HG03066 (cell line): ENCODE results near the gene EFNA5.

ENCODE experiments used
- ATAC-seq: cut with Tn5 transposase; IDR thresholded peaks from one replicate; pipeline ENCODE4 v1.9.1; 2021; ENCODE audit warnings: low read depth; ENCODE audit not compliant: unreplicated experiment

Gene EFNA5

DNA sequence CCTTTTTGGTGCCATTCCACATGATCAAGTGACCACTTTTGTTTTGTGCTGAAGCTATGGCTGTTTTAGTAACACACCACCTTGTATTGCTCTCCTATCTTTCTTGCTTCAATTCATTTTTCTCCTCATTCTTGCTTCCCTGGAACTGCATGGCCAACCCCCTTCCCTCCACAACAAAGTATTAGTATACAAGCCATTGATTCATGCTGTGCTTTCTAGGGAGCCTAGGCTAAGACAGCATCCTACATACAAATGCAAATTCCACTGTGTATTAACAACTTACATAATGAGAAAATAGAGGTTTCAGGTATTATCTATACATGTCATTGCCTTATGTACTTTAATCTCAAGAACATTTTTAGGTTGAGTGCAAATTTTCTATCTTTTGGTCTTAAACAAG, 141.1 kb downstream of the EFNA5 start:
- ATAC-seq = no peak

DNA sequence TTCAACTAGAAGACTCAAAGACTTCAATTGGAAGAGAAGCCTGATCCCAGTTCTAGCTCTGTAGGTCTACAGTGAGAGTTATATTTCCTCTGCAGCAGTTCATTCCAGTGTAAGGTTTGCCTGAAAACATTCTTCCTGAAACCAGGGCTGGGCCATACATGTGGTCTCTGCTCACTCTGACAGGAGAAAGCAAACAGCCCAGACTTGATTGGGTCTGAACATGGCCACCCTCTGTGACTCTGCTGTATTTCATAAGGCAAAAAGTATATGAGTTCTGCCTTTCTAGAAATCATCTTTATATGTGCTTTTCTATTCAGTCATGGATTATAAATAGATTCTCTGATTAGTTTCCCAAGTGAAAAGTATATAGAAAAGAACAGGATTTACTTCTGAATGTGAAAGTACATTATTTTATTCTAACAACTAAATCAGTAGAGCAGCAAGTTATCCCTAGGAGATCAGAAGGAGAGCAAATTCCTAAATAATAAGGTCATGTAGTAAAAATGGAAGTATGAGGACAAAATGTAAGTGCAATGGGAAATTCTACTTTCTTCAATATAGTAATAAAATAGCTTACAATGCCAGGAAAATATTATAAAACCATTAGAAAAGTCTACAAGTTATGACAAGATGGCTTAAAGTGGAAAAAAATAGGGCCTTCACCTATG, 144.3 kb downstream of the EFNA5 start:
- ATAC-seq = no peak

DNA sequence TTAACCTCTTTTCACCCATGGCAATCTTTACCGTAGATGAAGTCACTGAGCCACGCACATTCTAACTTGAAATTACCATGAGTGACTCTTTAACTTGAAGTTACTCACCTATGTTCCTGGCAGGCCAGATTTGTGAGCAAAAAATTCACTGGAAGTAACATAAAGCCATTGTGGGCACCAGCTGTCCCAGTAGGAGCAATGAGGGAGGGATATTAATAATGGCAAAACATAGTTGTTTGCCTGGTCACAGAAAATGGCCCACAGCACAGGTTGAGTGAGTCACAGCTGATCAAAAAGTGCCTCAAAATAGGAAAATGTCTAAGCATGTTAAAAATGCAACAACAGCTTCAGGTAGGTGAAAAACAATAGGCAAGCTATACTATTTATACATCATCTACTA, 146.6 kb downstream of the EFNA5 start:
- ATAC-seq = no peak

DNA sequence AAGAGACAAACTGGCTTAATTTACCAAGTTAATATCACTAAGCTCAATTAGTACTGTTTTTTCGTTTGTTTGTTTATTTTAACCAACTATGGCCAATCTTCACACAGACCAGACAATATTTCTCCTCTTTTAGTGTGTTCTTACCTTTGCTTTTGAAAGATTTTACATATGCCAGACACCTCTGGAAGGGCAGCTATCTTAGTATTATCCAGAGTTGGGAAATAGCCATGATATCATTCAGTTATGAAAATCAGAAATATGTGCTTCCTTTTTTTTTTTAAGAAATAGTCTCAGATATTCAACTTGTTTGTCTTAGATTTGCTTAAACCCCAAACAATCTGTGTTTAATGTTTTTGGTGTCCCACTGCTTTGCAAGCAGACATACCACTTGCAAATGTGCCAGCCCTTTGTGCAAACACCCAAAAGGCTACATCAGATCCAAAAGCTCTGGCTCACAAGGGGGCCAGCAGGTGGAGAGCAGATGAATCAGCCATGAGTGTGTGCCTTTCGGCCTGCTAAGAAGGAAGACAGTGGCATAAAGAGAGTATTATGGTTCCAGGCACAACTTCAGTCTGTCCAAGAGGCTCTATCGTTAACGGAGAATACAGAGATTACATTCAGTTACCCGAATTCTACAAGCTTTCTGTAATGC, 147.6 kb downstream of the EFNA5 start:
- no peak for ATAC-seq

DNA sequence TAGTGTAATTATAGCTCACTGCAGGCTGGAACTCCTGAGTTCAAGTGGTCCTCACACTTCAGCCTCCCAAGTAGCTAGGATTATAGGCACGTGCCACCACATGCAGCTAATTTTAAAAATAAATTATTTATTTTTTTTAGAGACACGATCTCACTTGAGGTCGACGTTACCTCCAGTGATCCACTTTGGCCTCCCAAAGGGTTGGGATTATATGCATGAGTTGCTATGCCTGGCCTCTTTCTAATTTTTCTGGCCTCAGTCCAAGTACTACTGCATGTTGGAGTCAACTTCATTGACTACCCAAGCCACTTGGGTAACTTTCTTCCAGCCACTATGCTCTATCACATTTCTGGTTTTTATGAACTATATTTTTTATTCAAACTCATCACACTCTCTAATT, 148.3 kb downstream of the EFNA5 start:
- no peak for ATAC-seq

DNA sequence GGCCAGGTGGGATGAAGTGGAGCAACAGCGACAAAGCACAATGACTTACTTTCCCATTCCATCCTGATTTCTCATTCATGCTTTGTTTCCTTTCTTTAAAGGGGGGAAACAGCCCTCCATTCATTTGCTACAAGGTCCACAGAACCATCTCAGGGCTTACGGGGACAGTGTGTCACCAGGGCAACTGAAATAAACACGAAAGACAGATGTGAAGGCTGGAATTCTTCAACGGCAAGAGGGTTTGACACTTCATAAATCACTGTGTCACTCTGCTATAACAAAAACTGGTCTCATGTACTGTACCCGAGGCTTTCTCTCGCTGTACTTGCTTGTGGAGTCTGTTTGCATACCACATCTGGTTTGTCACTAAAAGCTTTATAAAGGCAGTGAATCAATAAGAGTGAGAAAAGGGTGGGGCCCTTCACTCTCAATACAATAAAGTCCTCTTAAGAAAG, 150.8 kb downstream of the EFNA5 start:
- no peak for ATAC-seq

DNA sequence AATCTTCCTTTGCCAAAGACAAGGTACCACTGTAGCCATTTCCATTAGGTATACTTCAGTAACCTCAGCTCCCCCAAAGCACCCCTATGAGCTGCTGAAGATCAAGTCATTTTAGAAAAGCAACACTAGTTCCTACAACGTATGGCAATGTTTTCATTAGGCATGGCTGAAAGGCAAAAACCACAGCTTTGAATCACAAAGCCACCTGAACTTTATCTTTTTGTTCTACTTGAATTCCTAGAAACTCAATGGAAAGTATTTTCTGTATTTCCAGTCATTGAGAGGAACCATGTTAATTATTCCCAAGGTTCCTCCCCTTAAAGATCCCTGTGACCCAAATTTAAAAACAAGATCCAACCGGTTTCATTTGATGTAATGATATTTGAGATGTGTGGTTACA, 152.1 kb downstream of the EFNA5 start:
- no peak for ATAC-seq

DNA sequence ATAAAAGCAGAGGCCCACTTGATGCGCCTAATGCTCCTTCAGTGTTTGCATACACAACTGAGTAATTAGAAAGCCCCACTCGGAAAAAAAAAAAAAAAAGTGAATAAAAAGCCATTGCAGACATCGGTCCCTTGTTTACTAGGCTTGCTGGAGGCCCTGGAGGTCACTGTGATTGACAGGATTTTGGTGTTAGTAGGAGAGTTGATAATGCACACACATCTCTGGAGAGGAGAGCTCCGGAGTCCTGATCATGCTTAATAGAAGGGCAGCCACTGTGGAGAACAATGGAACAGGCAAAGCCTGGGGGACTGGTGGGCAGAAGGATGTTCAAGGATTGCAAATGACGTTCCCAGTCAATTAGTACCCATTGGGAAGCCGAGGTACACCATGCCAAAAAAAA, 152.5 kb downstream of the EFNA5 start:
- no peak for ATAC-seq

DNA sequence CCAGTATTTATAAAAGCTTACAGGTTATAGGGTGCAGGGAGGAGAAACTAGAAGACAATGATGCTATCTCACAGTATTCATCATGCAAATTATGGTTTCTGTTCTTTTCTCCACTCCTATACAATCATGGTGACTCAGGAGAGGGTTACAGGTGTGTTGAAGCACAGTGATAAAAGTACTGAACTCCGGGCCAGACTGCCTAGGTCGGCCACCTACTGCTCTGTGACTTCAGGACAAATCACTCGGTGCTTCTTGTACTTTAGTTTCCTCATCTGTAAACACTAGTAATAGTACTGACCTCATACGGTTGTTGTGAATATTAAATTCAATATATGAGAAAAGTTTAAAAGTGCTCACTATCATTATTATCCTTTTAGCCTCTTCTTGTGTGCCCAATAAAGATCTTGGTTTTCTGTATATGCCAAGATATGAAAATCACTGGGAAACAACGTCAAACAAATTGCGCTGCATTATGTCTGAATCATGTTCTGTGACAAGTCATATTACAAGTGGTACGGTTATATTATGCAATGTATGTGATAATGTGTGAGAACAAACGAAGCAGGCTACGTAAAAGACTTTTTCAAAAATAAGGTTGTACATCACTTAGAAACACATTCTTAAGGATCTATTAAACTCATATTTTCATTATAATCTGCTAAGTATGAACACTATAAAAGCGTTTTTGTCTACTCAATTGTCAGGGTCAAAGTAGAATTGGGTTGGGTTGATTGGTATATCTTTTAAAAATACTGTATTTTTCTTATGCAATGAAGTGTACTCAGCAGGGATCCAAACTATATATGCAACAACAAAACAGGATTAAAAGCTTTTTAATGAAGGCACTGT, 153.3 kb downstream of the EFNA5 start:
- no peak for ATAC-seq

DNA sequence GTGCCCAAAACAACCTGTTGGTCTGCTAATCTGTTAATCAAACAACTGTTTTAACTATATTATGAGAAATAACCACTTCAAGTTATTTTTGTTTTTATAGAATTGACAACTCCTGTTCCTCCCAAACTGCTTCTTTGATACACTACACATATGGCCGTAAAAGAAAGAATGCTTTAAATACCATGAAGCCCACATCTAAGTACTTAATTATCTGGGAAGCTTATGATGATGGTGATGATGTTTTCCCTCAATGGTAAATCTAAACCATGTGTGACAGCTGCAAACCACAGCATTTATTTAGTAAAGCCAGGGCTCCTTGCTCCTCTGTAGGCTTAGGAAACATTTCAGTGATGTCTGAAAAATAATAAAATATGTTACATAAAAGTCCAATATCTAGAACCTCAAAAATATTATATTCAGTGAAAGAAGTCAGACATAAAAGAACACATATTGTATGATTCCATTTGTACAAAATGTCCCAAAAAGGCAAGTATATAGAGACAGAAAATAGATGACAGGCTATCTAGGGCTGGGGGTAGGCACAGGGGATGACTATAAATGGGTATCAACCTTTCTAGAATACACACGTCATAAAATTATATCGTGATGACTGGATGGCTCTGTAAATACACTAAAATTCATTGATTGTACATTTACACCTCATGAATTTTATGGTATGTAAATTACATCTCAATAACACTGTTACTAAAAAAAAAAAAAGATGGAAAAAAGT, 154.1 kb downstream of the EFNA5 start:
- no peak for ATAC-seq

DNA sequence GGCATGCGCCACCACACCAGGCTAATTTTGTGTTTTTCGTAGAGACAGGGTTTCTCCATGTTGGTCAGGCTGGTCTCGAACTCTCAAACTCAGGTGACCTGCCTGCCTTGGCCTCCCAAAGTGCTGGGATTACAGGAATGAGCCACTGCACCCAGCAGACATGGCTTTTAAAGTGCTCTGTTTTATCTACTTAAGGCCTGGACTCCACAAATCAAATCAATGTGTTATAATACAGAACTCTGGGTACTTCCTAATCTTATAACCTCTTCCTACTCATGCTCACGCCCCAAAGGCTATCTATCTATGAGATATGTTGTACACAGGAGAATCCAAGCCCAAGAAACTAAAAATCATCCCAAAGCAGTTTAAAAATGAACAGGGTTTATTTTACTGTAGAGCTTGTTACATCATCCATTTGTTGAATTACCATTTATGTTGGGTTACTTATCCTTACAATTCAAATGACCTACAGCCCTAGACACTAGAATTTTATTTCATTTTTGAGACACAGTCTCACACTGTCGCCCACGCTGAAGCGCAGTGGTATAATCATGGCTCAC, 155.1 kb downstream of the EFNA5 start:
- ATAC-seq = no peak

DNA sequence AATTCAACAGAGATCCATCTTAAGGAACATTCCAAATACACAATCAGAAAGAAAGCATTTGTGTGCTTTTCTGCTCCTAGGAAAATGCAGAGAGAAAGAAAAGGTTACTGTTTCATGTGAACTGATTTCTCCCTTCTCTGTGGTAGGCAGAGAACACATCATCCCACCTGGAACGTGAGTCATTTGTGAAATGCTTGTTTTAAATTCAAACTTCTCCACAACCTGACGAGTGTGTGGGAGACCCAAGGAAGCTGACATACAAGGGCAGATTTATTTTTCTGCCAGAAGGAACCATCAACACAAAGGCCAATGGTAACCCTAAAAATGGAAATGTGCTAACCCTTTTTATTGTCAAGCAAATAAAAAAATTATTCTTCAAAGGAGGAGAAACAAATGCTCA, 156.4 kb downstream of the EFNA5 start:
- no peak for ATAC-seq

DNA sequence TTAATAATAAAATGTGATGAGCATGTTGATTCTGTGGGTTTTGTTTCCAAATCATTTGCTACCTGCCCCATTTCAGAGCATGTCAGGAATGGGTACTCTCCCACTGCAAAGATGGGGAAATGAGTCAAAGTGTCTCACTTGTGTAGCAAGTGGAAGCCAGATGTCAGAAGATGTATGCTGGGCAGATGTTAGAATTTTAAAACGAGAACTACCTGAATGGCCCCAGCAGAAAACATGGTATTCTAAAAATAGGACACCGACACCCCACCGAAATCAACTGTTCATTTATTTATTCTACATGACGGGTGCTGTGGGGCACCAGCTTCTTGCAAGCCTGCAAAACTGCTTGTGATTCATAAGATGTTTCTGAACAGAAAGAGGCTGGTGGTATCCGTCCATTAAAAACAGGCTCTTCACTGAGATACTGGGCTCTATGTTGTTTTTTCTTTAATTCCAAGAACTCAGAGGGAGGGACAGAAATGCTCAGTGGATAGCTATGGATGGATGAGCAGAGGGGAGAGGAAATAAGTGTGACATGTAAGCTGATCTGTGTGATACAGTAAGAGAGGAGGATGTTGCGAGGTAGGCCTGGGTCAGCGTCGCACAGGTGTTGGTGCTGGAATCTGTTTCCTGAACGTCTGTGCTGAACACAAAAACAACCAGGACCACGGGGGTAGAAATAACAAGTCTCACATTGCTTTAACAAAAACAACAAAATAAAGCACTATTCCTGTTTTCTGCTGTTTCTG, 157.2 kb downstream of the EFNA5 start:
- ATAC-seq = no peak

DNA sequence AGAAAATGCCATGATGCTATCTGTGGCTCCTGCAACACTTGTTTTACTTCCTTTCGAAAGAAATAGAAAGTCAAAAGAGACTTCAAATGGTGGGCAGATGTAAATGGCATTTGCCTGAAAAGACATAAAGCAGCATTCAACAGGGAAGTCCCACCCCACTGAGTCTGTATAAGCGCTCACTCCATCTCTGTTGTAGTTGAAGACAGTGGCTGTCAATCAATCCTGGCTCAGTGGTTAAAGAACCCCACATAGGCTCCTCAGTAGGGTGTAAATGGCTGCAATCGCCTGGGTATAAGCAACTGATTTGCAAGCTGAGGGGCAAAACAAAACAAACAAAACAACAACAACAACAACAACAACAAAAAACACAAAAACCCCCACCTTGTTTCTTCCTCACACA, 158.7 kb downstream of the EFNA5 start:
- no peak for ATAC-seq

DNA sequence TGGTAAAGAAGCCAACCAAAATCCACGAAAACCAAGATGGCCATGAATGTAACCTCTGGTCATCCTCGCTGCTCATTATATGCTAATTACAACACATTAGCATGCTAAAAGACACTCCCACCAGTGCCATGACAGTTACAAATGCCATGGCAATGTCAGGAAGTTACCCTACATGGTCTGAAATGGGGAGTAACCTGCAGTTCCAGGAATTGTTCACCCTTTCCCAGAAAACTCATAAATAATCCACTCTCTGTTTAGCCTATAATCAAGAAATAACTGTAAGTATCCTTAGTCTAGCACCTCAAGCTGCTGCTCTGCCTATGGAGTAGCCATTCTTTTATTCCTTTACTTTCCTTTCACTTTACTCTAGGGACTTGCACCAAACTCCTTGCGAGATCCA, 160.6 kb downstream of the EFNA5 start:
- no peak for ATAC-seq

DNA sequence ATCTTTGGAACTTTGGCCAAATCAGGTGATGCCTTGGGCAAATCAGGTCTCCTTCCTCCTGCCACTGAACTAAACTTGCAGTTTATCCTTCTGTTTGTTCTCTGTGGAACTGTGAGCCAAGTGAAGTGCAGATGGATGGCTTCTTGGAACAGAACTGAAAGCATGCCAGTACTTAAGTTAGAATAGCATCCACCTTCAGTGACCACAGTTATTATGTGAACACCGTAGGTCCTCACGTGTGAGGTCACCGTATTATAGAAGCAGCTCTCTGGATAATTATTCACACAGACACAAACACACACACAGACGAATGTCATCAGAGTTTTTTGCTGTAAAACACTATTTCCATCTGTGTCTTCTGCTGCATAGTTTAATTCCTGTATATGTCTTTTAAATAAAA, 162.6 kb downstream of the EFNA5 start:
- no peak for ATAC-seq

DNA sequence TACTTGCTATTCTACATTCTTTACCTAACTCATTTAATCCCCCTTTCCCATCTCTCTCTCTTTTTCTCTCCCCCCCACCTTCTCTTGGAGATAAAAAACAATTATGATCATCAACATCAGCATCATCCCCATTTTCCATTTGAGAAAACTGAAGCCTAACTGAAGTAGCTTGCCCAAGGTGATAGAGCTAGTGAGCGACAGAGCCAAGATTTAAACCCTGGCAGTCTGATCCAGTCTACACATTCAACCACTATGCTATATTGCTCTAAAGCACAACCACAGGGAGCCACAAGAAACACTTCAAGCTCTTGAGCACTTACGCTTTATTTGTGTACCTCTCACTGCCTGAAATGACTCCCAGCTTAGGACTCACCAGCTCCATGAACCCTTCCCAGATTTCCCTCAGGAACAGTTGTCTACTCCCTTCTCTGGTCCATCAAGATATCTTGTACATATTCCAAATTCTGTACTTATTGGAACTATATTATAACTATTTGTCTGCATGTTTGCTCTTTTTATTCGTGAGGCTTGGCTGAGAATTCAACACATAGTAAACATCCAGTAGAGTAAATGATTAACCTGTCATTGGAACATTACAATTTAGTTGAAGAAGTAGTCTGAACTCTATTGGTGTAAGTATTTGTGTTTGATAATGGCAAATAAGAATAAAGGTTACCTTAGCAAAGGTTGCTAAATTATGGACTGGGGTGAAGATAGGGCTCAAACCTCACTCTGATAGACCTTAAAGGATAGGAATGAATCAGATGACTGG, 164.8 kb downstream of the EFNA5 start:
- ATAC-seq = no peak

DNA sequence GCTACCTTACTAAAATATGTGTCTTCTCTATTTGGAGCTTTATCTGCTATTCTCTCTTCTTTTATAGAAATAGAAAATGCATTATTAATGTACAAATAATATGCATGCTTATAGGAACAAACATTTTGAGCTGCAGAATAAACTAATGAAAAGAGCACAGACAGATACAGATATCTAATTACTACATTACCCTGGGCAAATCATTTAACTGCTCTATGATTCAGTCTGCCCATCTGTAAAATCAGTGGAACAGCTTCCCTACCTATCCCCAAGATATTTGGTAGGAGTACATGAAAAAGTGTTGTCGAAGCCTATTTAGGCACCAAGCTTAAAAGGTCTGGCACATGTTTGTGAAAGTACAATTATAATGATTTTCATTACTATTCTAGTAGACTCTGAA, 166.3 kb downstream of the EFNA5 start:
- ATAC-seq = no peak

DNA sequence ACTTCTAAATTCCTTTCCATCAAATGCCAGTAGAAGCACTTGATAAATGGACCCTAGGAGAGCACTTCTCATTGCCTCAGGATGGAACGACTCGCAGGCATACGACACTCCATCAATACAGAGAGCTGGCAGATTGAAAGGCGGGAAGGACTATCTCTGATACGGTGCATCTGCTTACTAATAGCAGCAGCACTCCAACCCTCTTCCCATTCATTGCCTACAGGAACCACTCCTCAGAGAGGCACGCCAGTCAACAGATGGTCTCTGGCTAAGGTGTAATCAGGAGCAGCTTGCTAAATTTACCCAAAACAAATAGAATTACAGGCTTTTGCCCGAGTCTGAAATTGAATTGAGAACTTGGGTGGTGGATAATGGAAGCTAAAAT, 168.1 kb downstream of the EFNA5 start:
- no peak for ATAC-seq
